SKM-1 treated with dmso at 0.1 percent for 144 hours (cell line): ENCODE data around the gene AP2A2.

ENCODE experiments used
- DNase-seq: peaks from one replicate; lab custom pipeline; 2025; ENCODE audit not compliant: unreplicated experiment; lab: John Stamatoyannopoulos, UW

AP2A2 gene

DNA sequence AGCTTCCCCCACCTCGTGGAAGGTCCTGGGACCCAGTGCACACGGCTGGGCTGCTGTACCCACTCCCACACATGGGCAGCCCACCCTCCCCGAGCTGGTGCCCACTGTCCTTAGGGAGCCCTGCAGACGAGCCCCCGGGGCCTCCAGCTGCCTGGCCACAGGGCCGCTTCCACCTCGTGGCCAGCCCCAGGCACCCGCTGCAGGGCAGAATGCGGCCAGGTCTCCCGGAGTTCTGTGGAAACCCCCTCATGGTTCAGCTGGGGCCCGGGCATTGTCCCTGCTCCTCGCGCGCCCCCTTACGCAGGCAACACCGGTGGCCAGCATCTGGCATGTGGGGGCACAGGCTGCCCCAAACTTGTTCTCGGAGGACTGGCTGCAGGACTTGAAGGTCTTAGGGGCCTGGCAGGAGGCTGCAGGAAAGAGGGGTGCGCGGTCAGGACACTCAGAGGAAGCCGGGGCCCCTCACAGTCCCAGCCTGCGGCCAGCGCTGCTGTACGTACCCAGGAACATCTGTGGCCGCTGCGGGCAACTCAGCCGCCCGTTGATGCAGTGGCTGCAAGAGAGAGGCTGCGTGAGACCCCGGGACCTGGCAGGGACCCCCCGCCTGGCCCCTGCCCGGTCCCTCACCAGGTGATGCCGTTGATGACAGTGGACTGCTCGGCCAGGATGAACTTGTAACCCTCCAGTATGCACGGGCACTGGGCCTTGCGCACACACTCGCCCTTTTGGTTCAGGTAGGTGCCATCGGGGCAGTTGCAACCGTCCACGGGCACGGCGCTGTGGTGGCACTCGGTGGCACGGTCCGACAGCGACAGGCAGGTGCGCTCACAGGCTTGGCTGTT lies 101.2 kb downstream of the AP2A2 start:
- no peak for DNase-seq

DNA sequence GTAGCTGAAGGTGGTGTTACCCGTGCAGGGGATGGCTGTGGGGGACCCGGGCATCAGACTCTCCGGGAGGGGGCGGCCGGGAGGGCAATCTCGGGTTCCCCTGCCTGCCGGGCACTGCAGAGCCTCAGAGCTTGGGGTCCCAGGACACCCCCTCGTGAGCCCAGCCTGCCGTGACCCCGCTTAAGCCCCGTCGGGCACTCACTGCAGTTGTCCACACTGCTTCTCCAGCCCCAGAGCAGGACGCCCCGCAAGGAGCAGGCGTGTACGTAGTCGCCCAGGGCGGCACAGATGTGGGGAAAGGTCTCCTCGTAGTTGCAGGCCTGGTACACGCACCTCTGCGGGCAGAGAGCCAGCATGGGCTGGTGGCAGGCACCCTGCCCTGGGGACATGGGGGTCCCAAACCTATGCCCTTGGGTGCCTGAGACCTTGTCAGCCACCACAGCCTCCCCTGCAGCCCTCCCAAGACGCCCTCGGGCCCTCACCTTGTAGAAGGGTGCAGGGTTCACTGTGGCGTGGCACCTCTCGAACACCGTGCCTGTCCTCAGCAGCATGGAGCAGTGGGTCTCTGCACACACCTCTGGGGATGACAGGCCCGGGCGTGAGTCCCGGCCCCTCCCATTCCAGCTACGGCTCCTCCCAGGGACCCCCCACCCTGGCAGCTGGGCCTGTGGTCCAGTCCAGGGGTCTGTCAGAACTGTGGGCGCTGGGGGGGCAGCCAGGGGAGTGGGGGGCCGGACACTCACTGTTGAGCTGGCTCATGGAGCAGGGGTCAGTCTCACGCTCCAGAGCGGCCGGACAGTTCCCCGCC lies 102.0 kb downstream of the AP2A2 start:
- no peak for DNase-seq

- no peak for DNase-seq
Measured at GRCh38 chr11:1028291-1028540, 102.5 kb downstream of the AP2A2 start.

- no peak for DNase-seq
Measured at GRCh38 chr11:1028616-1029015, 102.9 kb downstream of the AP2A2 start.

GRCh38 chr11:1029051-1029450 lies 103.4 kb downstream of the AP2A2 start:
- no peak for DNase-seq

GRCh38 chr11:1029654-1030053 lies 104.0 kb downstream of the AP2A2 start:
- DNase-seq = no peak

DNA sequence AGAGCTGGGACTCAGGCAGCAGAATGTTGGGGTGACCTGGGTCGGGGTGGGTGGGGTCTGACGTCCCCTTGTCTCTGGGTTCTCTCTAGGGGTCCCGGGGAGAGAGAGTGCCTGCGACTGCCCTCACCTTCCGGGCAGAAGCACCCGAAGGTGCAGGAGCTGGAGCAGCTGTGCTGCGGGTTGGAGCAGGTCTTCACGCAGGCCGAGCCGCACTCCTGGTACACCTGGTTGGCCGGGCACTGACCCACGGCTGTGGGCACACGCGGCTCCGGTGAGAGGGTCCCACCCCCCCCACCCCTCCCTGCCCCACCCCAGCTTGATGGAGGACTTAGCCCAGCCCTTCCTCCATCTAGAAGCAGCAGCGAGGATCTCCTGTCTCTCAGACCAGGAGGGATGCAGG lies 104.4 kb downstream of the AP2A2 start:
- DNase-seq = no peak

GRCh38 chr11:1030556-1030955 lies 104.9 kb downstream of the AP2A2 start:
- DNase-seq = no peak

- no peak for DNase-seq
Measured at GRCh38 chr11:1031121-1031899, 105.6 kb downstream of the AP2A2 start.

- no peak for DNase-seq
Measured at GRCh38 chr11:1032310-1032891, 106.7 kb downstream of the AP2A2 start.

DNA sequence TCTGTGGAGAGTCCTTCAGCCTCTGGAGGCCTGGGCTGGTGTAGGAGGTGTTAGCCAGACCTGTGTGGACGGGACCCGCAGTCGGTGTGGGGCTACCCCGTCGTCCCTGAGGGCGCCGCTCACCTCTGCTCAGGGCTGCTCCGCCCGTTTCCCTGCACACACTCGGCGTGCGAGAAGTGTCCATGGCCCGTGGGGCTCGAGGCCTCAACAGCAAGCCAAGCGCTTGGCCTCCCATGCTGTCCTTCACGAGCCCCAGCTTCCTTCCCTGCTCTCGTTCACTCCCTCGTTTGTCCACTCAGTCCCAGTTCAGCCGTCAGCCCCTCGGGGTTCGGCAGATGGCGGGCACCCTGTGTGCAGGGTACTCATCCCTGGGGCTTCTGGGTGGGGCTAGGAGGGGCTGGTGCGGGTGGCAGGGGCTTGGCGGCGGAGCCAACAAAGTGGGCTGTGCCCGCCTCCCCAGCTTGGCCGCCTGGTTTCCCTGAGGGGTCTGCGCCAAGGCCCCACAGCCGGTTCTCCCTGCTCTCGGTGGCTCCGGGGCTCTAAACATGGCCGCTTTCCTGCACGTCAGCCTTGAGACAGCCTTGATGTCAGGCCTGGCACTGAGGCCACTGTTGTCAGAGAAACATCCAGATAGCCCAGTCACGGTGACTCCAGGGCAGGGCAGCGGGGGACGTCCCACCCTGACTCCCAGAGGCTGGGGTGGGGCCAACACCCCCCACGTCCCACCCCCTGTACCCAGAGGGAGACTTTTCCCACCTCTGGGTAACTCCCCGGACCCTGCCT lies 107.5 kb downstream of the AP2A2 start:
- DNase-seq = no peak

GRCh38 chr11:1034001-1034400 lies 108.3 kb downstream of the AP2A2 start:
- DNase-seq = no peak

GRCh38 chr11:1034456-1035295 lies 109.0 kb downstream of the AP2A2 start:
- DNase-seq = no peak

DNA sequence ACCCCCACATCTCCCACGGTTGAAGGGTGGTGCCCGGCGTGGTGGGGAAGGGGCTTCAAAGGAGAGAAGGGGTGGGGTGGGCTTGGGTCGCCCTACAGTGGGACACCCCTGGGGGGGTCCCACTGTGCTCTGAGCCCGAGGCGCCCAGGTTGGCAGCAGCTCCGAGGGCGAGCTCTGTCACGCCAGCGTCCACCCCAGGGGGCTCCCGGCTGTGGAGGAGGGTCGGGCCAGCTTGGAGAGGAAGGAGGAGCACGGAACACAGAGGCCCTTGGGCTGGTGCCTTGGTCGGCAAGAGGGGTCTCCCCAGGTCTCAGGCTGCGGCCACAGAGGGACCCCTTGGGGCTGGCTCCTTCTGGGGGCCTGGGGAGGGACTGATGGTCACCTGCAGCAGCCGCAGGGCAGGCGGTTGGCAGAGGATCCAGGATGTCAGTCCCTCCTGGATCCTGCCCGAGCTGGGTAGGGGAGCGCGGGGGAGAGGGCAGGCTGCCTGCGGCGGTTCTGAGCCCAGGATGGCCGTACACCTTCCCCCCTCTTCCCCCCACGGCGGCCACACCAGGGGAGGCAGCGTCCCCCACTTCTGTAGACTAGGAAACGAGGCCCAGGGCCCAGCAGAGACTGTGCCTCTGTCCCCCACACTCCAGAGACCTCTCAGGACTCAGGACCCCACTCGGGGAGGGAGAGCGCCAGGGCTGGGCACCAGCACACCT lies 110.1 kb downstream of the AP2A2 start:
- no peak for DNase-seq

- DNase-seq = no peak
Measured at GRCh38 chr11:1036303-1036923, 110.7 kb downstream of the AP2A2 start, which contains the start of gene MUC6. Gene MUC6 (minus strand): TSS chr11:1036718. CDS start chr11:1036655, 63 bp downstream.

DNA sequence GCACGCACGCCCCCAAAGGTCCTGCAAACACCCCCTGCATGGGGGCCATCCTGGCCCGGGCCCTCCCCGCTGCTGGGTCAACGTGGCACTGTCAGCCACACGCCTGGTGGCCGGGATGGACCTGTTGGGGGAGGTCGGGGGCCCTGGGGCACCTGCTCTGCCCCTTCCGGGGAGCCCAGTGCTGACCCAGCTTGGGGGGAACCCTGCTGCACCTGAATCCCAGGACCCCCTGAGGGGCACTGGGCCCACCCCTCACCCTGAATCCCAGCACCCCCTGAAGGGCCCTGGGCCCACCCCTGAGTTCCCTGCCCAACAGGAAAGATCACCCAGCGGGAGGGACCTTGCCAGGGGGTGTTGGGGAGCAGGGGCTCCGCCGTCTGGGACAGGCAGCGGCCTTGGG lies 111.3 kb downstream of the AP2A2 start:
- no peak for DNase-seq

DNA sequence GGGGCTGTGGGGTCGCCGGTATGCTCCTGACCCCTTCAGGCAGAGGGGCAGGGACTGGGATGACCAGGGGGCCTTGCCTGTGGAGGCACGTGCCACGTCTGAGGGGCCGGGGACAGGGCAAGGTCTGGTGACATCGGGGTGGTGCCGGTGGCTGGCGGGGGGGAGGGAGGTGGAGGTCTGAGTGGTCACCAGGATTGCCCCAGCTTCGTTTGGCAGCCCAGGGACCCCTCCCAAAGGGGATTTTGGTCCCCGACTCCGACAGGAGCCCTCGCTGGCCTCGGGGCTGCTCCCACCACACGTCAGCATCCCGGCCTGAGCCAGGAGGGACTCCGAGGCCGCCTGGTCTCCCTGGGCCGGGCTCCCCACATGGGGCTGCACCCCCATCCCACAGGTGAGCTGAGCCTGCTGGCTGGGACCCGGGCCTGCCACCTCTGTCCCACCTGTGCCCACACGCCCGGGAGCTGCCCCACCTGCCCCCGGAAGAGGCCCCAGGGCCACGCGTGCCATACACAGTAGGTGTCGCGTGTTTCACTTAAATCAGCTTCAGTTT lies 111.9 kb downstream of the AP2A2 start:
- DNase-seq = no peak

DNA sequence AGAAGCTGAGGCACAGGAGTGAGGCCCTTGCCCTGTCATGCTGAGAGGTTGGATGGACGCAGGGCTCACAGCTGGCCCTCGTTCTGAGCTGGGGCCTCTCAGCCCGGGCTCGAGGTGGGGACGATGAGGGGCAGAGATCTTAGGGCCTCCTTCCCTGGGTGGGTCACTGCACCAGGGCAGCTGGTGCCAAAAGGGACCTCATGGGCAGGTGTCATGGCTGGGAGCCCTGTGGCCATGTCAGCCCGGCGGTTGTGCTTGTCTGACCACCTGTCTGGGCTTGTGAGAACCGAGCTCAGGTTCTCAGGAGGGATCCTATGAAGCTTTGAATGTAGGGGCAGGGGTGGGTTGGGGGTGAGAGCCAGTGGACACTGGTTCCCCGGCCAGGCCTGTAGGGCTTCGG lies 112.7 kb downstream of the AP2A2 start:
- DNase-seq = no peak
